GM18508 (cell line): Measurements from ENCODE around the gene BCAS3.
"Not testable (repeated sequence)": the region's sequence is repeated elsewhere in the genome, so short reads cannot be mapped to it uniquely, and the experiment has no call there.

Experiments used
- ATAC-seq: cut with Tn5 transposase; IDR thresholded peaks from one replicate; pipeline ENCODE4 v1.9.1; 2021; ENCODE audit warnings: moderate number of reproducible peaks; ENCODE audit not compliant: insufficient read depth, unreplicated experiment

BCAS3 gene

DNA sequence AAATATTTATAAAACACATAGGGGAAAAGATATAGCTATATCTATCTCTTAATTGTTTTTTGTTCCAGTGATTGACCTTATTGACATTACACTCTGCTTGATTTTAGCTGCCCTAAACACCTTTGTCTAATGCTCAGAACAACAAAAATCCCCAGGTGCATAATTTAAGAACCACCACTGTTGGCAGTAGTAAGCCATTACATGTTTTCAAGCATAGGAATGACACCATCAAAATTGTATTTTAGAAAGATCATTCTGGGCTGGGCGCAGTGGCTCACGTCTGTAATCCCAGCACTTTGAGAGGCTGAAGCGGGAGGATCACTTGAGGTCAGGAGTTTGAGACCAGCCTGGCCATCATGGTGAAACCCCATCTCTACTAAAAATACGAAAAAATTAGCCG is 364.7 kb downstream of the BCAS3 start:
- ATAC-seq: not testable (repeated sequence)

DNA sequence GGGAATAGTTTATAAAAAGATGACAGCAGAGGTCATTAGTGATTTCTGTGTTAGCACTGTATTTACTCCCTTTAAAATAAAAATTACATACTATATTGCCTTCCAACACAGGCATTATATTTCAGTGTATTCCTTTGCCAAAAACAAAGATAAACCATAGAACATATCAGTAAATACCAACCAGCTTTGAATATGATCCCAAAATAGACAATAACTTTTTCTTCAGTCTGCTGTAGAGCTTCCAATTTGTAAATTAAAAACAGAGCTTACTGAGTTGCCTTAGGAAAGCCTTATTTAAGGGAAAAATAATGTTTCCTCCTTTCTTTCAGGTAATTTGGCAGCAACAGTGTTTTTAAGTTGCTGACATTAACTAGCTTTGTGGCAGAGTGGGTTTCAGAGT is 369.9 kb downstream of the BCAS3 start:
- ATAC-seq: no peak

DNA sequence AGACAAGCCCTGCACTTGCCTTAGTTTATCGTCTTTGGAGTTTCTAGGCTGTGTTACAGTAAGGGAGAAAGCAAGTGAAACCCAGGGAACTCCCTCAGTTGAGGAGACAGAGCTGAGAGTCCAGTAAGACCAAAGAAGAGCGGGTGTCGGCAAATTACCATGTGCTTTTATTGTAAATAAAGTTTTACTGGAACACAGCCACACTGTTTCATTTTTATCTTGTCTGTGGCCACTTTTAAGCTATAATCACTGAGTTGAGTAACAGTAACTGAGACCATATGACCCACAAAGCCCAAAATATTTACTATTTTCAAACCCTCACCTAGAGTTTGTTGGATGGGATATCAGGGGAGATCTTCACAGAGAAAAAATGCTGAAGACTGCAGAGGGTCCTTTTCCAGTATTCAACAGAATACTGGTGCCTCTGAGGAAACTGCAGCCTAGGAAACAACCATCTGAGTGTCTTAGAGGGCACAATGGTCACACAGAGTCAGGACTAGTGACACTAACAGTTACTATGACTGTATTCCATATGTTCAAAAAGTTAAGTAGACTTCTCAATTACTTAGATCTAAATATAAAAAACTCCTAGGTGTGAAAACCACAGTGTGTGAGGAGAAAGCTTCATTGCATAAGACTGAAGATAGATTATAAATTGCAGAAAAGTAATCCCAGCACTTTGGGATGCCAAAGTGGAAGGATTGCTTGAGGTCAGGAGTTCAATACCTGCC is 370.9 kb downstream of the BCAS3 start:
- no peak for ATAC-seq

DNA sequence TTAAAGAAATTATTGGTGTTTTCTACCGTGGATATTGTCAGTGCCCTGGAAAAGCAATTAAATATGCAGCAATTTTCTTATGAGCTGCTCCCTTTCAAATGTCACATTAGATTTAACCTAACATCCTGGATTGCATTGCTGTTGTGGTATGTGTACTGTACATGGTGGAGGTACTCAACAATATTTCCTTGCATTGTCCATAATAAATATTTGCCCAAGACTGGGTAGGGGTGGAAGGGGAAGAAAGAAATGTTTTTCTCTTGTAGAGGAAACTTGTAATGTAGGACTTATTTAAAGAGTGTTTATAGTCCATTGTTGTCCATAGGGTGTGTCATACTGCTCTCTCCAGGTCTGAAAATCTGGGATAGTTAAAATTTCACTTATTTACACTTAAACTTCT is 375.8 kb downstream of the BCAS3 start:
- no peak for ATAC-seq

DNA sequence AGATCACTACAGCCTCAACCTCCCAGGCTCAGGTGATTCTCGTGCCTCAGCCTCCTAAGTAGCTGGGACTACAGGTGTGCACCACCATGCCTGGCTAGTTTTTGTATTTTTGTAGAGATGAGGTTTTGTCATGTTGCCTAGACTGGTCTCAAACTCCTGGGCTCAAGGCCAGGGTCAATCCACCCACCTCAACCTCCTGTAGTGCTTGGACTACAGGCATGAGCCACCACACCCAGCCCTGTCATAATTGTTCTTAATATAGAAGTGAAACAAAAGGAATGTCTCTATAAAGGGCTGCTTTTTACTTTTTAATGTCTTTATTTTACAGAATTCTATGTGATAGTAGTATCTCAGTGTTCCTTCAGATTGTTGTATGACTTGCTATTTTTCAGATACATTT is 376.8 kb downstream of the BCAS3 start:
- no peak for ATAC-seq

DNA sequence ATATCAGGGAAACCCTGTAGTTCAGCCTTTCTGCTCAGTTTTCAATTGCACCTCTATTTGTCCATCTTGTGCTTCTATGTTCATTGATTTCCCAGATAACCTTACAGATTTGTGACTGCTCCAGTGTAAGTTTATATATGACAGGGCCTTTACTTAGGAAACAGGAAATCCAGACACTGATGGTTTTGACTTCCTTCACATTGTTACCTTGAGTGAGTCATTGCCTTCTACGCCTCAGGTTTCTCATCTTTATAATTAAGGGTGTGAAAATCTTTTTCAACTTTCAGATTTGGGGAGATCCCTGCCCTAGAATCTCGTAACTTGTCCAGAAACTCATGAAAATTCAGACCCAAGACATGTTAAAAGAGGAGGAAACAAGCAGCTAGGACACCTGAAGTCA is 379.6 kb downstream of the BCAS3 start:
- no peak for ATAC-seq

DNA sequence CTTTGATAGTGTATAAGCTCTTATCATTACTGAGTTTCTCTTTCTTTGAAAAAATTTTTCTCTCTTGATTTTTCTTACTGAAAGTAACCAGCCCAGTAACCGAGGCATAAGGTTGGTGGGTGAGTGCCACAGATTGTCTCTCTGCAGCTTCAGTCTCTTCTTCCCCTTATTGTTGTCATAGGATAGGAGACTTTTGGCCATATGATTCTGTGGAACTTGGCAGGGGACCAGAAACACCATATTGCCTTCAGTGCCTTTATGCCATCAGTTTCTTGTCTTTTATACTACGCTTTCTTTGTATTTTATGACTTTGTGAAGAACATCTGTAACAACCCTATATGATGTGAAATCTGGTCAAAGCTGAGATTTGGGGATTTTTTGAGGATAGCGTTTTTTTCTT is 380.4 kb downstream of the BCAS3 start:
- ATAC-seq: no peak

DNA sequence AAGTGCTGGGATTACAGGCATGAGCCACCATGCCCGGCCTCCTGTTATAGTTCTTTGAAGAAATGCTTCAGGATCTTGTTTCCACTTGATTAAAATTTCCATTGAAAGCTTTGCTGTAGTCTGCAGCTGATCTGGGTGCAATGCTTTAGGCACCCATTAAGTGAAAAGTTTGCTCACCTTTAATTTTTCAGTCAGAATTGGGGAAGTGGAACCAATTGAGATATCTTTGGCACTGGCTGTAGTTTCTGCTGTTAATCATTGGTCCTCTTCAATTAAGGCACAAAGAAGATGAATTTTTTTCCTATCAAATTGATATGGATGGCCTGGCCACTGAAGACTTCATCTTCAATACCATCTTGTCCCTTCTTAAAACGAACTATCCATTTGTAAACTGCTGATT is 385.9 kb downstream of the BCAS3 start:
- ATAC-seq: no peak

DNA sequence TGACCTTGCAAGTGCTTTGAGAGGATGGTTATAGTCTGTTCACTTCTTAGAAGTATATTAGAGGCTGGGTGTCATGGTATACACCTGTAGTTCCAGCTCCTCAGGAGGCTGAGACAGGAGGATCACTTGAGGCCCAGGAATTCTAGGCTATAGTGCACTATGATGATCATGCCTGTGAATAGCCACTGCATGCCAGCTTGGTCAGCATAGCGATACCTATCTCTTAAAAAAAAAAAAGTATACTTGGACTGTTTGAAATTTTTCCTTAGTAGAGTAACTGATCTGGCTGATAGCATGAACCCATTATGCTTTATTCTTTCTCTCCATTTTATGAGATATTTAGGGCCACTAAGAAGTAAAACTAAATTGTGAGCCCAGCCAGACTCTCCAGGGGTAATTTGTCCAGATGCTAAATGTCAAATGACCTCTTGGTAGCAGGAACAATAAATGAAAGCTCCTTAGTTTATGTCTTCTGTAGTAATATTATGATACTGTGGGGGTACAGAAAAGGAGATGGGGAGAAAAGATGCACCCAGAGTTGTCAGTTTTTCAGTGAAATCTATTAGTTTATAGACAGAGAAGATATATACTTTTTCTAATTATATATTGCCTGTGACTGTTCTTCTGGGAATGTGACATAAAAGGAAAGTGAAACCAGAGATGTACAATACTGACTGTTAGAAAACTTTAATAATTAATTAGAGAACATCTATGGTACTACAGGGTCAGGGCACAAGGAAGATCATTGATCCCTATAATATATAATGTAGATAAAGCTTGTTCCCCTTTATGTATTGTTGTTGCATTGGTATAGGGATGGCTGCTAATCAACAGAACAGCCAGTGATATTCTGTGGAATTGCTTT is 386.7 kb downstream of the BCAS3 start:
- no peak for ATAC-seq

DNA sequence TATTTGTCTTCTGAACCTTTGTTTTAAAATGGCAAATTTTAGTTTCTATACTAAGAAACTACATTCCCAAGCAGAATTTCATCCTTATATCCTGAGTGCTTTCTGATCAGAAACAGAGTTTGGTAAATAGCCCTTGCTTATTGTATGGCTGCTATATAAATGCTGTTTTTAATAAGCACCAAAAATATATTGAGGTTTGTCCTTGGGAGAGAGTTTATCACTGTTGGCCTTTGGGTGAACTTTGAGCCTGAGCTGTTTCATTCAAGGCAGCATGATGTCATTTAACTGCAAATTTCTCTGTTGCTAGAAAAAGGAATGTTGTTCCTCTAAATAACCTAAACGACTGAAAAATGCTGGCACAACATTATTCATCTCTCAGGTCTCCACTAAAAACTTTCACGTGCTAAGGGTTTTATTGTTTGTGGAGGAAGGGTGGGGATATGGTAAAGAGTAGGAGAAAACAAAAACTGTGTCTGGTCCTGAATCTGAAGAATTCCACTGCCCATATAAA is 387.7 kb downstream of the BCAS3 start:
- ATAC-seq: no peak

DNA sequence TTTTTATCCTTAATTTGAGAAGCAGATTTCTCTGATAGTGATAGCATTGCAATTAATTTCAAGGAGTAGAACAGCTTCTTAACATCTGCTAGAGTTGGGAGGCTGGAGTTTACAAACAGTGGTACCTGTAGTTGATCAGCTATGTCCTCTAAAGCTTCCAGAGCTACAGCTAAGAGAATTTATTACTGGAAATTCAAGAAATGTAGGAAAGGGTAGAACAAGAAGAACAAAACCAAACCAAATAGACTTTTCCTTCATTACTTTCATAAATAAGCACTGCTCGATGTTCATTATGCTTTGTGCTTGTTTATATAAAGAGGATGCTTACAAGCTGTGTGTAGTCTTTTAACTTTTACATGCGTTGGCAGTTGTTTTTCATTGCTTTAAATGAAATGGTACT is 388.4 kb downstream of the BCAS3 start:
- no peak for ATAC-seq

DNA sequence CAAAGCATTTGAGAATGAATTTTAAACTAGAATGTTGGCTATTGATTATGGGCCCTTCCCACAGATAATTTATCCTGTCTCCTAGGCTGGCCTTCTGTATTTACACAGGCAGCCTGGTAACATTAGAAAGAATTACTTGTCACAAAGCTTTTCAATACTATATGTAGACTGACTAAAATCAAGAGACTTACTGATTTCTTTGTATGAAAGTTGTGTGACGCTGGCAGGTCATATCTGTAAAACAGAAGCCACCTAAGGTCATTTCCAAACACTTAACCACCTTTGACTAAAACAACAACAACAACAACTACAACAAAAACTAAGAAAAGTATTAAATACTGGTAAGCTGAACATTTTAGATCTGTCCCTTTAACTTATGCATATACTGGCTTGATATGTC is 393.0 kb downstream of the BCAS3 start:
- ATAC-seq: no peak

DNA sequence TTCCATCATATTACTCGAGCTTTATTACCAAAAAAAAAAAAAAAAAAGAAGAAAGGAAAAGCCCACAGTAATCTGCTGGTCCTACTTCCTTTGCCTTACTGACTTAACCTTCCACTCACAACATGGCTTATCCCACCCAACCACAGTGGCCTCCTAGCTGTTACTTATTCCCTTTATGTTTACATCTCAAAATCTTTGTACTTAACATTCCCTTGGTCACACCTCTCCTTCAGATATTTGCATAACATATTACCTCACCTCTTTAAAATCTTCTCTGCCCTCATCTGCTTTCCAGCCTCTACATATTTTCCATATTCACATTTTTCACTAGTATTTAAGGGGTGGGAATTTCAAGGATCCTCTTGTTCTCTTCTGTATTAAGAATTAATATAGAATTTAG is 395.0 kb downstream of the BCAS3 start:
- ATAC-seq: no peak

DNA sequence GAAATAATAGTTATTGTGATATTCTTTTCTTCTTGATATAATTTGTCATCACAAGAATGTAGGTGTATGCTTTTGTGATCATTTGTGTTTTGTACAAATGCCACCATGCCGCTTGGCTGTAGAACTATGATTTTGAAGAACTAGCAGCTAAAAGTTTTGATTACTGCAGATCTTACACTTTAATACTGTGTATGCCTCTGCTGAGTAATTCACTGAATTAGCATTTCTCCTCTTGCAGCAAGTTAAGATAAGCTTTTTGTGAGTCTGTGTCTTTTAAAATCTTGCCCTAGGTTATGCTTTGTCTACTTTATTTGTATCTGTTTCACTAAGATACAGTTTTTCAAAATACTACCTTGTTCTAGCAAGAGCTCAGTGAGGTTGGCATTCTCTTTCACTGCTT is 395.5 kb downstream of the BCAS3 start:
- ATAC-seq: no peak

DNA sequence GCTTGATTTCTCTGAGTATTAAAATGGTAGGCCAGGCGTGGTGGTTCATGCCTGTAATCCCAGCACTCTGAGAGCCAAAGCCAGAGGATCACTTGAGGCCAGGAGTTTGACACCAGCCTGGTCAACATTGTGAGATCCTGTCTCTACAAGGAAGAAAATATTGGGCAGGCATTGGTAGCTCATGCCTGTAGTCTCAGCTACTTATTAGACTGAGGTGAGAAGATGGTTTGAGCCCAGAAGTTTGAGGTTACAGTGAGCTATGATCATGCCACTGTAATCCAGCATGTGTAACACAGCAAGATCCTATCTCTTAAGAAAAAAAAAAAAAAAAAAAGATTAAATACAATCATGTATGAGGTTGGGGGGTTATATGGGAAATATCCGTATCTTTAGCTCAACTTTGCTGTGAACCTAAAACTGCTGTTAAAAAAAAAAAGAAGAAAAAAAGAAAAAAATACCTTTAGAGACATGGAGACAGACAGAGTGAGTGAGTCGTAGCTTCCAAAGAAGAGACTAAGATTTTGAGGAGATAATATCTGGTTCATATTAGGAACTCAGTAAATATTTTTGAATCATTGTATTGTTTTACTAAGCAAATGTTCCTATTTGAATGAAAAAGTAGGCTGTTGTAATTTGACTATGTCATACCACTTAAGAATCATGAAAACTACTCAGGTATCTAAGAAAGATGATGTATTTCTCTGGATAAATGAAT is 396.3 kb downstream of the BCAS3 start:
- ATAC-seq: no peak

DNA sequence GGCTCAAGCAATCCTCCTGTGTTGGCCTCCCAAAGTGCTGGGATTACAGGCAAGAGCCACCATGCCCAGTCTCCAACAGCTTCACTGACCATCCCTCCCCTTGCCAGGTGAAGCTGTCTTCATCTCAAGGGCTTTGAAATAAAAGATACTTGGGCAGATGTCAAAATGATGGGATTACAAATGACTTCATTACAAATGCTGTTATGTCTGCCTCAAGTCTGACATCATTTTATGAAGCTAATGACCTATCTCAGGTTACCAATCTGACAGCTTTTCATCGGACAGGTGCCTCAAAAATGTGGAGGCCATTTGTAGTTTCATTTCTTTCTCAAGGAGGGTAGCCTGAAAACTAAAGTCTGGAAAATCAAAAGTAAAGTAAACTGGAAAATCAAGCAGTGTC is 398.3 kb downstream of the BCAS3 start:
- ATAC-seq: no peak

DNA sequence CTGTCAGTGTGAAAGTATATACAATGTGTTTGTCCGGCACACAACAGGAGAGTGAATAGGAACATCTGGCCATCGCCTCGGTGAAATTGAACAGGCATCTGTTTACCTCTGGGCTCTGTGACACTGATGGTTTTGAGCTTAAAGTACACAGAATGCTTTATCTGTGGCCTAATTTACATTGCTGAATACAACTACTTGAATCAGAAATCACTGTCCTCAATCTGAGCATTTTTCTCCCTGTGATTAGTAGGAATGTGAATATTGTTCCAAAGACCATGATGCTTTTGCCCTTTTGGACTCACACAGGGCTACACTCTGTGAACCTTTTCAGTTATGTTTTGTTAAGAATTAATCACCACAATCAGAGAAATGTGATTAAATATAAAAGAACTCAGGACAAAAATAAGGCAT is 399.0 kb downstream of the BCAS3 start:
- no peak for ATAC-seq

DNA sequence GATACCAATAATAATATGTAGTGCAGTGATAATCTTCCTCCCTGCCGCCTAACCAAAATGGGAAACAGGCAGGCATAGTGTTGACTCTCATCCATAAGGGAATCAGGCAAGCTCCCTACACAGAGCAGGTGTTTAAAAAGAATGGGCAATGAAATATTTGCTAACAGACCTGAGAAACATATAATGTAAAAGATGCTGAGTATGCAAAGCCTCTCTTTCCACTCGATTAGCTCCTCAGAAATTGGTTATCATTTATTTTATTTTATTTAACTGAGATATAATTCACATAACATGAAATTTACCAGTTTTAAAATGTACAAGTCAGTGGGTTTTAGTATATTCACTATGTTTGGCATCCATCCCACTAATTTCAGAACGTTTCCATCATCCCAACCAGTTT is 404.3 kb downstream of the BCAS3 start:
- ATAC-seq: no peak

DNA sequence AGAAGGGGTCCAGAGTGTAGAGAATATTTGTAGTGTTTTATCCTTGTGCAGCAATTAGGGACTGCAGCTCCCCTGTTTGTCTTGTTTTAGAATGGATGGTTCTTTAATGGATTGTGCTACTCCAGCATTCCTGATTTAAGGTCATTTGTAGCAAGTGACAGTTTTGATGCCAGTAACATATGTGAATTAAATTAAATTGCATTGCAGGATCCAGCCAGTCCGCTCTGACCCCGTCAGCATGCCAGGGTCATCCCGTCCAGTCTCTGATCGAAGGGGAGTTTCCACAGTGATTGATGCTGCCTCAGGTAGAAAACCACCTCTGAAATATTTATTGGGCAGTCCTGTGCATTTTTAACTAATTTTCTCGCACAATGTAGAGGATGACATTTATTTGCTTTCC is 406.6 kb downstream of the BCAS3 start:
- ATAC-seq: no peak

DNA sequence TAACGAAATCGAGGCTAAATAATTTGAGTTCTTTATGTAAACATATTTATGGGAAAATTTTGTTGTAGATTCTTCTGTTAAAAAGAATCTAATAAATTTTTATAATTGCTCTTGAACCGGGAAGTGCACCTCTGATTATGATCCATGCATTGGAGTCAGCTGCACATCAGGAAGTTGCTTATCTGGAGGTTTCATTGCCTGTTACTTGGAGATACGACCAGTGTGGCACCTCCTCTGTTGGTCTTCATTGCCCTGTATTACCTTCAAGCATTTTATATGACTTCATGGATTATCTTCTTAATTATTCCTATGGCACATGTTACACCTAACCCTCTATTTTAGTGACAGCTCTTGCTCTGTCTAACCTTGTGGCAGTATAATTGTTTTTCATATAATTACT is 409.4 kb downstream of the BCAS3 start:
- ATAC-seq: no peak

DNA sequence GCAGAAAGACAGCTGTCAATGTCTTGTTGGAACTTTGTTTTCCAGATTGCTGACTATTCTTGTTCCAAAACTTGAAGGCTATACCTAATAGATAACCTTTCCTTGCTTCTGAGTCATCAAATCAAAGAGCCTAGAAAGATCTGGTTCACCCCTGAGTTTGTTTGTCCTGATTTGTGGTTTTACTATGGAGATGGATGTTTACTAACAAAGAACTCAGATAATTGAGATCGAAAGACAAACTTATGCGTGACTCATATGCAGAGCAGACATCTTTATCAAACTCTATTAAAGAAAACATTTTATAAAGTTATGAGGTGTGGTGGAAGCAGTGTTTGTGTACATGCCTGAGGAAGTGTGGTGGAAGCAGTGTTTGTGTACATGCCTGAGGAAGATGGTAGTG is 410.9 kb downstream of the BCAS3 start:
- no peak for ATAC-seq
